ENCODE measurements around the gene ANGPTL7.
"Not testable (repeated sequence)": the region's sequence is repeated elsewhere in the genome, so short reads cannot be mapped to it uniquely, and the experiment has no call there.

The ANGPTL7 gene

GRCh38 chr1:11170102-11170501 is 19.1 kb upstream of the ANGPTL7 start:
- no peak for DNase-seq (ENCODE audit: low spot score)

- DNase-seq (ENCODE audit: low spot score) = no peak
These were observed 14.8 kb upstream of the ANGPTL7 start for GRCh38 chr1:11174261-11174942.

DNA sequence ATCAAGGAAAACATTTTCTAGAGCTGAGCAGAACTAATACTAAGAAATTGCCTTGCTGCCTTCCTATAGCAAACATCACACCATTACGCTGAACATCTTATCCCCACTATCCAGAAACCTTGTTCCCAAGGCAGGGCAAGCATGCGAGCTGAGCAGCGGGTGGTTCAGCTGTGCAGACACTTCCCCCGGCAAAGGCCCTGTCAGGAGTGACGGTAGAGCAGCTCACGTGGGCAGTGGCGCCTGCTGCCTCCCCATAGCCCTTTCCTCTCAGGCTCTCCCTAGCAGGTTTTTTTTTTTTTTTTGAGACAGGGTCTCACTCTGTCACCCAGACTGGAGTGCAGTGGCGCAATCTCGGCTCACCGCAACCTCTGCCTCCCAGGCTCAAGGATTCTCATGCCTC is 13.7 kb upstream of the ANGPTL7 start:
- DNase-seq (ENCODE audit: low spot score) = no peak

DNA sequence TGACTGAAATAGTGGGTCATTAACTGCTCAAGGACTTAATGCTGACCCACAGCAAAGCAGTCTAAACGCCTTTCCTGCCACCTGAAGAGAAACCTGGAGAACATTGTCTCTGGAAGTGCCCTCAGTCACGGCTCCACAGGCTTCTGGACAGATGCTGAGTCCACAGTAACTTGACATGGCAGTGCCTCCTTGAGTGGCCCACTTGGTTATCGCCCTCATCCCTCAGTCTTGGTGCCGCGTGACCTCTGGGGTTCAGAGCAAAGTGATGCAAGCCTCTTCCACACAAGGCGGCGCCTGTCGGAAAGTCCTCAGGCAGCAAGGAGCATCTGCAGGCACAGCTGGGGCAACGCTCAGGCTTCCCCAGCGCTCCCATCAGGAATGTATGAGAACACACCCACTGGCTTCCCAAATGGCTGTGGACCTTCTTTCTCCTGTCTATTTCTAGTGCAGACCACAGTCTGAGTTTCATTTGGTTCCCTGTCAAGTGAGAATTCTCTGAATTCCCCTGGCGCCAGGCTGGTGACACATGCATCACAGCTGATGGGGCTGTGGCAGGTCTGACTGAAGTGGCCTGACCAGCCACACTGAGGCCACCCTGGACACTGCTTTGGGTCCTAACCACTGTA is 13.0 kb upstream of the ANGPTL7 start:
- DNase-seq (ENCODE audit: low spot score) = no peak

DNA sequence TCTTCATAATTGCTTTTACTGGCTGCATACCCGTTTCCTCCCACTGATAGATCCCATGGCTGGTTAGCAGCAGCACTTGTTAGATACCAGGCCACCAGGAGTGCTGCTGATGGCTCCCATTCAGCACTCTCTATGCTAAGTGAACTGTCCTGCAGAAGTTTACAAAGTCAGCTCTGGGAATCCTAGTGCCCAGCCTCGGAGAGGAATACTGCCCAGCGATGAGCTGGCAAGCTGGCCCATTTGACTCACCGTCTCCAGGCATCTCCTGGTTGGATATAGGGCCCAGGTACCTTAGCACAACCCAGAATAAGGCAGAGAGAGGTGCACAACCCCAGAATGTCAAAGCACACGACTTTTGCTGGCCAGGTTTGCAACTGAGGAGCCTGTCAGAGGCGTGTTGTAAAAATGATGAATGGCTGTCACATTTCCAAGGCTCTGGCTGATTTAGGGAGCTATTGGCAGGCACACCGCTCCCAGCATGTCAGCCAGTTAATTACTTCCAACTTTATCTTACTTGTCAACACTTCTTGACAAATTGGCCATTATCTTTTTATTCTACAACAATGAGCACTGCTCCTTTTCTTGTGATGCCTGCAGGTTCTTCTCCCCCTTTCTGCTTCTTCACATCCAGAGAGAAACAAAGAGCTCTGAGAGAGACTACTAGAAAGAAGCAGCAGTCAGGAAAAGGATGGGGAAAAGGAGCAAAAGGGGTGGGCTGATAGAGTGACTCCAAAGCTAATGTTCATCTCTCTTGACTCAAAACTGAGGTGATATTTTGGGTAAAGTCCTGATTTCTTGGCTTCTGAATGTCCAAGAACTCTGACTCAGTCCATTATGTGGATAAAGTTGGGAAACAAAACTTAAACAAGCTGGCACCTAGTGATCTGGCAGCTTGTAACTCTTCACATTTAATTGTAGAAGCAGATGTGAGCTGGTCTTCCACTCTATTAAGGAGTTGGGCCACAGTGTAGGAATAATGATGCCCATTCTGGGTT is 10.8 kb upstream of the ANGPTL7 start:
- DNase-seq (ENCODE audit: low spot score) = no peak

DNA sequence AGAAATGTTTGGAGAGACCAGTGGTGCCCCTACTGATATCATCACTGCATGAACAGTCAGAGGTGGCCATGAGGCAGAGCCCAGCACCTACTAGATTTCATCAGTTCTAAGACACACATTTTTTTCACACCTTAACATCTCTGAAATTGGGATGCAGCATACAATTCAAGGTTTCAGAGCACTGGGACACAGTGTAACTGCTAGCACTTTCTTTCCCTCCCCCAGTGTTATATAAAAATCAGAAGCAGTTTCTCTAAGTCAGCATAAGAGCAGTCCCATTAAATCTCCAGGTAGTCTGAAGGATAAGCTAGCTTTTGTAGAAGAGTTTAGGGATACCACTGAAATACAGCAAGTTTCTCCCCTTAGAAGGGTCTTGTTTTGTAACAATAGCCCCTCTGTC is 10.0 kb upstream of the ANGPTL7 start:
- DNase-seq (ENCODE audit: low spot score) = no peak

DNA sequence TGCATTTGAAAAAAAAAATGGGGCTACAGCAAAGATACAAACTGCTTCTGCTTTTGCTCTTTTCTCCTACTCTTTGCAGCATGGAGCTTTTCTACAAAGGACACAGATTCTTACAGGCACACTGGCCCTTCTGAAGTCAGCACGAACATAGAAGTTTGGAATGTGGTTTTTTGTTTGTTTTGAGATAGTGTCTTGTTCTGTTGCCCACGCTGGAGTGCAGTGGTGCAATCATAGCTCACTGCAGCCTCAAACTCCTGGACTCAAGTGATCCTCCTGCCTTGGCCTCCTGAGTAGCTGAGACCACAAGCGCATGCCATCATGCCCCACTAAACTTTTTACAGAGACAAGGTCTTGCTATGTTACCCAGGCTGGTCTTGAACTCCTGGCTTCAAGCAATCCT is 9.4 kb upstream of the ANGPTL7 start:
- DNase-seq (ENCODE audit: low spot score) = not testable (repeated sequence)

GRCh38 chr1:11180342-11180744 is 8.8 kb upstream of the ANGPTL7 start:
- DNase-seq (ENCODE audit: low spot score) = no peak

GRCh38 chr1:11182884-11183283 is 6.3 kb upstream of the ANGPTL7 start:
- no peak for DNase-seq (ENCODE audit: low spot score)

DNA sequence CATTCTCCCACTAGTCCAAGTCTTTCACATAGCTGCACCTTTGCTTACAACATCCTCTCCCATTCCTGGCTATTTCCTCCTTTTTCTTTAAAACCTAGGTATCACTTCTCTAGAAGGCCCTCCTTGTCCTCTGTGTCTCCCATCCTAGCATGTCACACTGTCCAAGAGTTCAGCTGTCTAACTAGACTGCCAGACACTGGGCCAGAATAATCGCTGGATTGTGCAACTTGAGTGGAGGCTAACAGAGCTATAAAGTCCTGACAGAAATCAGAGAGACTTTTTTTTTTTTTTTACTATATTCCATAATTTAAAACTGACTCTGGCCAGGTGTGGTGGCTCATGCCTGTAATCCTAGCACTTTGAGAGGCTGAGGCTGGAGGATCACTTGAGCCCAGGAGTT is 4.2 kb upstream of the ANGPTL7 start:
- no peak for DNase-seq (ENCODE audit: low spot score)

DNA sequence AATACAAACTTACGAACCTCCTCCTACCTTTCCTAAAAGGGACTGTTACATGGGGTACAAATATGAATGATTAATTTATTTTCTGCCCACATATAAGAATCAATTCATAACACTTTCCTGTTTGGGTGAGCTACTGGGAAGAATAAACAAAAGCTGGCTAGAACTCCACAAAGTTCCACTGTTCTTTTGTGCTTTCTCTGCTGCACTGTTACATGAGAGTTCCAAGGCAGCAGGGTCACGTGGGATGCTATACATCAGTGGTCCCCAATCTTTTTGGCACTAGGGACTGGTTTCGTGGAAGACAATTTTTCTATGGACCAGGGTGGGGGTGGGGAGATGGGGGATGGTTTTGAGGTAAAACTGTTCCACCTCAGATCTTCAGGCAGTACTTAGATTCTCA is 2.2 kb upstream of the ANGPTL7 start:
- DNase-seq (ENCODE audit: low spot score) = no peak

- no peak for DNase-seq (ENCODE audit: low spot score)
These were observed 1.7 kb upstream of the ANGPTL7 start for GRCh38 chr1:11187494-11187893.

DNA sequence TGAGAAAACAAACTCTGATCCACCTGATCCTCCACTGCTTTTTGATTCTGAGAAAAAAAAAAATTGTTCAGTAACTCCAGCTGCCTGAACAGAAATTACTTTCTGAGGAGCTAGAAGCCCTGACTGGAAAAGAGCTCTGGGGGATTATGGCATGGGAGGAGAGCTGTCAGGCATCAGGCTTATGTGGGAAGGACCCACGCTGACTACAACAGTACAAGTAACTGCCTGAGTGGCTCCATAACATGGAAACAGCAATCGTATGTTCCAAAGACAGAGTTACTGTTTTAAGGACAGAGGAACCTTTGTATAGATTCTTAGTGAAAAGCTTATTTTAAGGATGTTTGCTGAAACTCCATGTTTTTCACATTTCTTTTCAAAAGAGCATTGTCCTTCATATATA is 1.2 kb upstream of the ANGPTL7 start:
- DNase-seq (ENCODE audit: low spot score) = no peak

DNA sequence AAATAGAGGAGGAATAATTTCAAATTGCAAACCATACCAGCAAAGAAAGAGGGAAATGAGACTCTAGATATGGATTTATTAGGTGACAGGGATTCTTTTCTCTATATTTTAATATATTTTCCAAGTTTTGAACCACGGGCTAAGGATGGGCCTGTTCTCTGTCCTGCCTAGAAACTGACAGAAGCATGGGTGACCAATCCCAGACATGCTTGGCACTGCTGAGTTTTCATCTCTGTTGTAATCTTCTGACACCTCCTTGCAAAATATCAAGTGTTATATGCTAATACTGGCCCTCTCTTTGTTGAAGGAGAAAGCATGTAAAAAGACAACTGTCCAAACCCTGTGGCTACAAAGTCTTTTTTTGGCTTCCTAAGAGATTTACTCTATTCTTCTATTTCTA is 774 bp upstream of the ANGPTL7 start:
- no peak for DNase-seq (ENCODE audit: low spot score)

DNA sequence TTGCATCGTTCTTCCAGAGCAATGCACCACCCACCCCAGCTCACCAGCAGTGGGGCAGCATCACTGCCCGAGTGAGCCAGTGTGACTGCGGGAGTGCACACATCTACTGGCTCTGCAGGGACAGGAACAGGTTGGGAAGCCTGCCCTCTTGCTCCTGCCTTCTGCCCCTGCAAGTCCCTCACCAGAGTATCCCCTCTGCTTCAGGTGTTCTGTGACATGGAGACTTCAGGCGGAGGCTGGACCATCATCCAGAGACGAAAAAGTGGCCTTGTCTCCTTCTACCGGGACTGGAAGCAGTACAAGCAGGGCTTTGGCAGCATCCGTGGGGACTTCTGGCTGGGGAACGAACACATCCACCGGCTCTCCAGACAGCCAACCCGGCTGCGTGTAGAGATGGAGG is 4.2 kb downstream of the ANGPTL7 start:
- no peak for DNase-seq (ENCODE audit: low spot score)

- no peak for DNase-seq (ENCODE audit: low spot score)
These were observed 5.4 kb downstream of the ANGPTL7 start for GRCh38 chr1:11194407-11195176.

DNA sequence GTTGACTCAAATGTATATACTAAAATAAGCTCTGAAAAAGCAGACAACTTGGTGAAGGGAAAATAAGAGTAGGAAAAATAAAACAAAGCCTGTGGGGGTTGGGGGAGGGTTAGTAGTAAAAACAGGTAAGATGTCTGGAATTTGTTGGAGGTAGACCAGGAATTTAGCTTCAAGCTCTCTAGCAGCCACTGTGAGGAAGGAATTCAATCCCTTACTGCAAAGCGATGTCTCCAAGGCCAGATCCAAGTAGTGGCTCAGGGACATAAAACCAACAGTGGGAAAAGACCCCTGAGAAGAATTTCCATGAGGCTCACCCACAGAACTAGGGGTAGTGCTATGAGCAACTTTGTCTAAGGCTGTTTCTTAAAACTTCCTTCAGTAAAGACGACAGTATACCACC is 7.8 kb downstream of the ANGPTL7 start:
- no peak for DNase-seq (ENCODE audit: low spot score)

- DNase-seq (ENCODE audit: low spot score) = no peak
These were observed 8.2 kb downstream of the ANGPTL7 start for GRCh38 chr1:11197359-11197758.

GRCh38 chr1:11198257-11198656 is 9.1 kb downstream of the ANGPTL7 start:
- DNase-seq (ENCODE audit: low spot score) = no peak

GRCh38 chr1:11198851-11199594 is 9.9 kb downstream of the ANGPTL7 start:
- no peak for DNase-seq (ENCODE audit: low spot score)

DNA sequence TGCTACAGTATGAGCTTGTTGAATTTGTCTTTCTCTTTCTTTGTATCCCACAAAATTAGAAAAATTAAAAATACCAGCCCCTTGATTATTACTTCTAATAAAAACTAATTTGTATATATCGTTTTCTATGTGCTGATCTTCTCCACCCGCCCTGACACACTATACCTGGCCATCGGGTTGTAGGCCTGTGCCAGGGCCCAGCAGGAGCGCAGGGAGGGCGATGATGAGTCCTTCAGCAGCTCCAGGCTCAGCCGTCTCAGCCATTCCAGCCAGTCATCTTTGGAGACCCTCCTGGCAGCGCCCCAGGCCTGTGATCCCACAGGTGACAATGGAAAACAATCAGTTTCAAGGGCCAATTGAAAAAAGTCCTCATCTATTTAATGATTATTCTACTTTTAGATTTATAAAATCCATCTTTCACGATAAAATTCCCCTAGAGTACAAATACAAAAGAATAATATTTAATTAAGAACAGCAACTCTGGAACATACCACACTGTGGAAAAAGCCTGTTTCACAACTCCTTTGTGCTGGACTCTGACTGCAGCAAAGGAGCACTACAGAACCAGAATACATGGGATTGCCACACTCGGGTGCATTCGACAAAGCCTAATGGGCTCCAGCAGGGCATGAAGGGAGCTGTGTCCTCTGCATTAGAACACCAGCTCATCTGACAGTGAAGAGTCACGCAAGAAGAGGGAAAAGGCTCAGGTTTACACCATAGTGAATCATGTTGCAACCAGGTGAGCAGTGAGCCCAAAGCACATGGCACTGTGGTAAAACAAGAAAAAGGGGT is 15.4 kb downstream of the ANGPTL7 start:
- DNase-seq (ENCODE audit: low spot score) = no peak

All from NAMALWA (cell line).